ENCODE results near the gene ITPR2. TPM values are rescaled to one million over a fixed set of nuclear protein-coding genes. Genes with fewer than 3 reads are reported as not detected.
A peak's percentile ranks its signal among the peaks of the same experiment; 100 is the strongest.
"Not testable (repeated sequence)": the region's sequence is repeated elsewhere in the genome, so short reads cannot be mapped to it uniquely, and the experiment has no call there.

ITPR2 gene
- total and polyA plus RNA-seq, 2 experiments from 2014 or later, result 5.0 to 9.1 TPM

GRCh38 chr12:26648999-26649398, 184.0 kb downstream of the ITPR2 start:
- H3K36me3 ChIP-seq (ENCODE audit: low read depth), result no peaks in the 10 kb centered on the region
- WGBS, 2 experiments (ENCODE audit: low coverage in 1 of 2, low lambda C conversion rate in 2 of 2, missing lambda C conversion rate in 2 of 2), result 43 to 55% methylated on average over 1 of the region's 1 CpG
- no peak overlapping the region for H3K9ac ChIP-seq
- H4K20me1 ChIP-seq (ENCODE audit: insufficient read depth), result no peaks in the 10 kb centered on the region
- peaks cover 26% of the 10 kb centered on the region for H3K4me1 ChIP-seq (ENCODE audit: insufficient read depth)
- H2AFZ ChIP-seq, result no peak overlapping the region
- H3K27ac ChIP-seq, result no peak overlapping the region
- in situ Hi-C loops (cut with MboI), result no loop called here
- no peaks in the 10 kb centered on the region for H3K79me2 ChIP-seq (ENCODE audit: insufficient read depth)
- no peaks in the 10 kb centered on the region for H3K27me3 ChIP-seq (replicated peaks; ENCODE audit: insufficient read depth)
- no peaks in the 10 kb centered on the region for H3K9me2 ChIP-seq (ENCODE audit: insufficient read depth)
- H3F3A ChIP-seq (ENCODE audit: insufficient read depth), result peaks cover 13% of the 10 kb centered on the region
- no peak for DNase-seq
- peak overlapping the region; percentile 41 for H3K4me2 ChIP-seq (ENCODE audit: unreplicated experiment)
- TF ChIP-seq EZH2phosphoT487 (IDR thresholded peaks at IDR 0.05; ENCODE audit: insufficient read depth, low read depth) (no peak), EZH2 (IDR thresholded peaks at IDR 0.05; ENCODE audit: insufficient read depth, poor library complexity, severe bottlenecking) (no peak)
- H3K9me3 ChIP-seq (ENCODE audit: low read depth), result no peaks in the 10 kb centered on the region
- no peak overlapping the region for H3K4me3 ChIP-seq

- WGBS, 2 experiments (ENCODE audit: low coverage in 1 of 2, low lambda C conversion rate in 2 of 2, missing lambda C conversion rate in 2 of 2), result 0% methylated on average over 1 of the region's 1 CpG
- Histone ChIP-seq H3F3A (ENCODE audit: insufficient read depth) (peaks cover 13% of the 10 kb centered on the region), H3K9me2 (ENCODE audit: insufficient read depth) (no peaks in the 10 kb centered on the region), H3K9ac (no peak overlapping the region), H3K4me3 (no peak overlapping the region), H3K79me2 (ENCODE audit: insufficient read depth) (no peaks in the 10 kb centered on the region), H3K4me1 (ENCODE audit: insufficient read depth) (peaks cover 26% of the 10 kb centered on the region), H4K20me1 (ENCODE audit: insufficient read depth) (no peaks in the 10 kb centered on the region), H3K27ac (0 out of 2 replicates have a peak overlapping the region, but pooled peaks have one; percentile 6), H3K9me3 (ENCODE audit: low read depth) (no peaks in the 10 kb centered on the region), H3K4me2 (ENCODE audit: unreplicated experiment) (peak overlapping the region; percentile 54), H2AFZ (no peak overlapping the region), H3K27me3 (replicated peaks; ENCODE audit: insufficient read depth) (no peaks in the 10 kb centered on the region), H3K36me3 (ENCODE audit: low read depth) (no peaks in the 10 kb centered on the region)
- in situ Hi-C loops (cut with MboI), result no loop called here
- DNase-seq, result peak; percentile 90
- TF ChIP-seq EZH2 (IDR thresholded peaks at IDR 0.05; ENCODE audit: insufficient read depth, poor library complexity, severe bottlenecking) (no peak), EZH2phosphoT487 (IDR thresholded peaks at IDR 0.05; ENCODE audit: insufficient read depth, low read depth) (peak; percentile 61; the same call in 1 of the 2 replicates)
Measured at GRCh38 chr12:26648584-26648983, 184.4 kb downstream of the ITPR2 start.

GRCh38 chr12:26648066-26648465, 184.9 kb downstream of the ITPR2 start:
- WGBS, 2 experiments (ENCODE audit: low coverage in 1 of 2, low lambda C conversion rate in 2 of 2, missing lambda C conversion rate in 2 of 2), result 96 to 98% methylated on average over 3 of the region's 3 CpGs
- no peaks in the 10 kb centered on the region for H4K20me1 ChIP-seq (ENCODE audit: insufficient read depth)
- no peak overlapping the region for H2AFZ ChIP-seq
- peak overlapping the region; percentile 54 for H3K4me2 ChIP-seq (ENCODE audit: unreplicated experiment)
- H3K27ac ChIP-seq, result 0 out of 2 replicates have a peak overlapping the region, but pooled peaks have one; percentile 6
- no peaks in the 10 kb centered on the region for H3K9me2 ChIP-seq (ENCODE audit: insufficient read depth)
- peaks cover 13% of the 10 kb centered on the region for H3F3A ChIP-seq (ENCODE audit: insufficient read depth)
- H3K36me3 ChIP-seq (ENCODE audit: low read depth), result no peaks in the 10 kb centered on the region
- no peaks in the 10 kb centered on the region for H3K9me3 ChIP-seq (ENCODE audit: low read depth)
- peaks cover 26% of the 10 kb centered on the region for H3K4me1 ChIP-seq (ENCODE audit: insufficient read depth)
- DNase-seq, result no peak
- no peaks in the 10 kb centered on the region for H3K27me3 ChIP-seq (replicated peaks; ENCODE audit: insufficient read depth)
- H3K79me2 ChIP-seq (ENCODE audit: insufficient read depth), result no peaks in the 10 kb centered on the region
- in situ Hi-C loops (cut with MboI), result no loop called here
- no peak overlapping the region for H3K9ac ChIP-seq
- H3K4me3 ChIP-seq, result no peak overlapping the region
- TF ChIP-seq EZH2phosphoT487 (IDR thresholded peaks at IDR 0.05; ENCODE audit: insufficient read depth, low read depth), result no peak

GRCh38 chr12:26647088-26647487, 185.9 kb downstream of the ITPR2 start:
- H3K4me2 ChIP-seq (ENCODE audit: unreplicated experiment), result no peak overlapping the region
- H3K79me2 ChIP-seq (ENCODE audit: insufficient read depth), result no peaks in the 10 kb centered on the region
- no peak for DNase-seq
- no peak overlapping the region for H3K4me3 ChIP-seq
- H3K4me1 ChIP-seq (ENCODE audit: insufficient read depth), result peaks cover 26% of the 10 kb centered on the region
- H3K9me2 ChIP-seq (ENCODE audit: insufficient read depth), result no peaks in the 10 kb centered on the region
- H3F3A ChIP-seq (ENCODE audit: insufficient read depth), result peaks cover 13% of the 10 kb centered on the region
- no peaks in the 10 kb centered on the region for H3K9me3 ChIP-seq (ENCODE audit: low read depth)
- H2AFZ ChIP-seq, result no peak overlapping the region
- 93 to 98% methylated on average over 3 of the region's 3 CpGs for WGBS, 2 experiments (ENCODE audit: low coverage in 1 of 2, low lambda C conversion rate in 2 of 2, missing lambda C conversion rate in 2 of 2)
- in situ Hi-C loops (cut with MboI), result no loop called here
- H3K9ac ChIP-seq, result no peak overlapping the region
- H3K36me3 ChIP-seq (ENCODE audit: low read depth), result no peaks in the 10 kb centered on the region
- TF ChIP-seq EZH2 (IDR thresholded peaks at IDR 0.05; ENCODE audit: insufficient read depth, poor library complexity, severe bottlenecking) (no peak), EZH2phosphoT487 (IDR thresholded peaks at IDR 0.05; ENCODE audit: insufficient read depth, low read depth) (no peak)
- no peaks in the 10 kb centered on the region for H3K27me3 ChIP-seq (replicated peaks; ENCODE audit: insufficient read depth)
- H4K20me1 ChIP-seq (ENCODE audit: insufficient read depth), result no peaks in the 10 kb centered on the region
- no peak overlapping the region for H3K27ac ChIP-seq

- no peak for DNase-seq
- Histone ChIP-seq H3K4me2 (ENCODE audit: unreplicated experiment) (no peak overlapping the region), H3K9me3 (ENCODE audit: low read depth) (no peaks in the 10 kb centered on the region), H3K4me1 (ENCODE audit: insufficient read depth) (peaks cover 26% of the 10 kb centered on the region), H3K36me3 (ENCODE audit: low read depth) (no peaks in the 10 kb centered on the region), H2AFZ (no peak overlapping the region), H3K27me3 (replicated peaks; ENCODE audit: insufficient read depth) (no peaks in the 10 kb centered on the region), H3K9me2 (ENCODE audit: insufficient read depth) (no peaks in the 10 kb centered on the region), H4K20me1 (ENCODE audit: insufficient read depth) (no peaks in the 10 kb centered on the region), H3K79me2 (ENCODE audit: insufficient read depth) (no peaks in the 10 kb centered on the region), H3K4me3 (no peak overlapping the region), H3K27ac (no peak overlapping the region), H3F3A (ENCODE audit: insufficient read depth) (peaks cover 13% of the 10 kb centered on the region), H3K9ac (no peak overlapping the region)
- in situ Hi-C loops (cut with MboI), result no loop called here
- 73 to 85% methylated on average over 2 of the region's 2 CpGs for WGBS, 2 experiments (ENCODE audit: low coverage in 1 of 2, low lambda C conversion rate in 2 of 2, missing lambda C conversion rate in 2 of 2)
- no peak for TF ChIP-seq EZH2phosphoT487 (IDR thresholded peaks at IDR 0.05; ENCODE audit: insufficient read depth, low read depth)
- TF ChIP-seq EZH2 (IDR thresholded peaks at IDR 0.05; ENCODE audit: insufficient read depth, poor library complexity, severe bottlenecking), result no peak
Measured at GRCh38 chr12:26646571-26646970, 186.4 kb downstream of the ITPR2 start.

- H3K9me3 ChIP-seq (ENCODE audit: low read depth); H3K4me3 ChIP-seq; H3K27ac ChIP-seq; H3K79me2 ChIP-seq (ENCODE audit: insufficient read depth); H3K27me3 ChIP-seq (replicated peaks; ENCODE audit: insufficient read depth); H3K9me2 ChIP-seq (ENCODE audit: insufficient read depth); H2AFZ ChIP-seq; DNase-seq; in situ Hi-C loops (cut with MboI); H3F3A ChIP-seq (ENCODE audit: insufficient read depth); H3K4me2 ChIP-seq (ENCODE audit: unreplicated experiment); H4K20me1 ChIP-seq (ENCODE audit: insufficient read depth); H3K36me3 ChIP-seq (ENCODE audit: low read depth); H3K9ac ChIP-seq: not testable (repeated sequence)
- 87 to 91% methylated on average over 3 of the region's 3 CpGs for WGBS, 2 experiments (ENCODE audit: low coverage in 1 of 2, low lambda C conversion rate in 2 of 2, missing lambda C conversion rate in 2 of 2)
- H3K4me1 ChIP-seq (ENCODE audit: insufficient read depth), result peaks cover 22% of the 10 kb centered on the region
Measured at GRCh38 chr12:26644376-26644775, 188.6 kb downstream of the ITPR2 start.
